Transverse colon (tissue), 3 donors: ENCODE measurements around the gene HCST.

Source experiments
- EP300 ChIP-seq: sonication (generic); formaldehyde crosslinking; IDR thresholded peaks from one replicate; pipeline ENCODE4 v1.6.1; 2017; ENCODE audit warnings: antibody characterized with exemption, low read depth
- POLR2A ChIP-seq: fragments of 450-650 bp; IDR thresholded peaks from one replicate; pipeline ENCODE4 v1.6.1; 2016; ENCODE audit warnings: antibody characterized with exemption, mild to moderate bottlenecking, moderate library complexity
- TF ChIP-seq, protein P1 (sequence below), 5 experiments: fragments of 200-600 bp in 3 of 5; fragments of 450-650 bp in 2 of 5; sonication (generic) in 3 of 5; IDR thresholded peaks; 1 replicate in 2 of 5; 2 replicates in 3 of 5; pipeline ENCODE4 v1.5.1; 2016 to 2017; ENCODE audit warnings: antibody characterized with exemption in 5 of 5, inconsistent platforms in 3 of 5, mild to moderate bottlenecking in 2 of 5, moderate library complexity in 1 of 5

DNA sequence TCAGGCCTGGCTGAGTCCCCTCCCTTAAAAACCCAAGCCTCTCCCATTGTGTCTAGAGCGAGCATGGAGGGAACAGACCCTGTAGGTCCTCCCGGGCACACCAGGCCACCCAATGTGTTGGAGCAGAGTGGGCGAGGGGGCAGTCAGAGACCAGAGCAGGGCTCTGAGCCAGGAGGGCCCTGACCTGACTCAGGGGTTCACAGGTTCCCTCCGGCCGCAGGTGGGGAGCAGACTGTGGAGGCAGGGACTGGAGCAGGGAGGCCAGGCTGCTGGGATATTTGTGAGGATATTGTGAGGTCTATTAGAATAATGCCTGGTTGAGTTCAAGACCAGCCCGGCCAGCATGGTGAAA is 7.3 kb downstream of the HCST start:
- TF ChIP-seq EP300, result no peak
- TF ChIP-seq, protein P1, sequence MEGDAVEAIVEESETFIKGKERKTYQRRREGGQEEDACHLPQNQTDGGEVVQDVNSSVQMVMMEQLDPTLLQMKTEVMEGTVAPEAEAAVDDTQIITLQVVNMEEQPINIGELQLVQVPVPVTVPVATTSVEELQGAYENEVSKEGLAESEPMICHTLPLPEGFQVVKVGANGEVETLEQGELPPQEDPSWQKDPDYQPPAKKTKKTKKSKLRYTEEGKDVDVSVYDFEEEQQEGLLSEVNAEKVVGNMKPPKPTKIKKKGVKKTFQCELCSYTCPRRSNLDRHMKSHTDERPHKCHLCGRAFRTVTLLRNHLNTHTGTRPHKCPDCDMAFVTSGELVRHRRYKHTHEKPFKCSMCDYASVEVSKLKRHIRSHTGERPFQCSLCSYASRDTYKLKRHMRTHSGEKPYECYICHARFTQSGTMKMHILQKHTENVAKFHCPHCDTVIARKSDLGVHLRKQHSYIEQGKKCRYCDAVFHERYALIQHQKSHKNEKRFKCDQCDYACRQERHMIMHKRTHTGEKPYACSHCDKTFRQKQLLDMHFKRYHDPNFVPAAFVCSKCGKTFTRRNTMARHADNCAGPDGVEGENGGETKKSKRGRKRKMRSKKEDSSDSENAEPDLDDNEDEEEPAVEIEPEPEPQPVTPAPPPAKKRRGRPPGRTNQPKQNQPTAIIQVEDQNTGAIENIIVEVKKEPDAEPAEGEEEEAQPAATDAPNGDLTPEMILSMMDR (IDR thresholded peaks at IDR 0.05), result no peak
- TF ChIP-seq POLR2A, result no peak
